GM12874 (cell line): Measurements from ENCODE around the gene THEMIS.

ENCODE experiments used
- TF ChIP-seq, protein P1 (sequence below): IDR thresholded peaks from 2 replicates; pipeline ENCODE4 v1.5.1; 2011; ENCODE audit warnings: low read depth, mild to moderate bottlenecking, control low read depth, low read length, moderate library complexity; ENCODE audit not compliant: insufficient read depth

THEMIS gene

DNA sequence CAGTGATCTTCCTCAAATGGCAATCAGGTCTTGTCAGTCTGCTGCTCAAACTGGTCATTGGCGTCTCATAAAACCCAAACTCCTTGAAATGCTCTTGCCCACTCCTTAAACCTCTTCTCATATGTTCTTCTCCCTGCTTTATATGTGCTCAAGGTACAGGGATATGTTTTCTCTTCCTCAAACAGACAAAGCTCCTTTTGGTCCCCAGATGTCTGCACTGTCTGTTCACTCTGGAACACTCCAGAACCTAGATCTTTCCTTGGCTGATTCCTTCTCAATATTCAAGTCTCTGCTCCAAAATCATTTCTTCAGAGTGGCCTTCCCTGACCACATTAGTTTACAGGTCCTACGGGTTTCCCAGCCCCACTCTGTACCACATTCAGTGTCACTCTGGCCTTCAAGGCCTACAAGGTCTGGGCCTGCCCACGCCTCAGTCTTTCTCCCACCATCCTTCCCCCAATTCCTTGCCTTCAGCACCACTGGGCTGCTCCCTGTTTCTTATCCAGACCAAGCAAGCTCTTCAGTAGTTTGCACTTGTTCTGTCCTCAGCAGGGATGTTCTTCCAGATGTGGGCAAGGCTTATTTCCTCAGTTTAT lies 9.0 kb downstream of the THEMIS start:
- TF ChIP-seq, protein P1, sequence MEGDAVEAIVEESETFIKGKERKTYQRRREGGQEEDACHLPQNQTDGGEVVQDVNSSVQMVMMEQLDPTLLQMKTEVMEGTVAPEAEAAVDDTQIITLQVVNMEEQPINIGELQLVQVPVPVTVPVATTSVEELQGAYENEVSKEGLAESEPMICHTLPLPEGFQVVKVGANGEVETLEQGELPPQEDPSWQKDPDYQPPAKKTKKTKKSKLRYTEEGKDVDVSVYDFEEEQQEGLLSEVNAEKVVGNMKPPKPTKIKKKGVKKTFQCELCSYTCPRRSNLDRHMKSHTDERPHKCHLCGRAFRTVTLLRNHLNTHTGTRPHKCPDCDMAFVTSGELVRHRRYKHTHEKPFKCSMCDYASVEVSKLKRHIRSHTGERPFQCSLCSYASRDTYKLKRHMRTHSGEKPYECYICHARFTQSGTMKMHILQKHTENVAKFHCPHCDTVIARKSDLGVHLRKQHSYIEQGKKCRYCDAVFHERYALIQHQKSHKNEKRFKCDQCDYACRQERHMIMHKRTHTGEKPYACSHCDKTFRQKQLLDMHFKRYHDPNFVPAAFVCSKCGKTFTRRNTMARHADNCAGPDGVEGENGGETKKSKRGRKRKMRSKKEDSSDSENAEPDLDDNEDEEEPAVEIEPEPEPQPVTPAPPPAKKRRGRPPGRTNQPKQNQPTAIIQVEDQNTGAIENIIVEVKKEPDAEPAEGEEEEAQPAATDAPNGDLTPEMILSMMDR: no peak

DNA sequence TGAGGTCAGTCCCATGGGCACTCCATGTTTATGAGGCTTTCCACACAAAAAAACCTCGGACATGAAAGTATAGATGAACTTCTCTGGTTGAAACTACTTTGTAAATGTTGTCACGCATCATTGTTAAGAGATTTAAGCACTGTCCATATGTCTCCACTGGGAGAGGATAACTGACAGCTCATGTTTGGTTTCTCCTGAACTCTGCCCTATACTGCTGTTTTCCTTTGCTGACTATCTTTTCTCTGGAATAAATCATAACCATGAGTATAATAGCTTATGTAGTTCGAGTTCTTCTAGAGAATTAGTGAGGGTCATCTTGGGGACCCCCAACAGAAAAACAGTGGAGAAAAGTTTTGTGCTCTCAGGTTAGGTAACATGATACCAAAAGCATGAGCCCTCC lies 14.3 kb downstream of the THEMIS start:
- TF ChIP-seq, protein P1: no peak

DNA sequence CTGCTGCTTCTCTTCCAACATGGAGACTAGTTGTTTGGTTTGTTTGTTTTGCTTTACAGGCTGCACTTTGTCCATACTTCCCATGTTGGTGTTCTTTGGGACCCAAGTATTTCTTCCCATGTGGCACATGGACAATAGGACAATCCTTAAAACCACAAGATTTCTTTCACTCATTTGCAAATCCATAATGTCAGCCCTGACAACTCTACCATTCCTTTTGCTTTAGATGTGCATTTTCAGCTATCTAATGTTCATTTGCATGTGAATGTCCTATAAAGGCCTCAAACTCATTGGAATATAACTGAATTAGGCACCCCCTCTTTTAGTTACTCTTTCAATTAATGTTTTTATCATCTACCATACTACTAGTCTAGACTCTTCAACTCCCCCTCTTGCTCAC lies 16.7 kb downstream of the THEMIS start:
- TF ChIP-seq, protein P1: no peak

DNA sequence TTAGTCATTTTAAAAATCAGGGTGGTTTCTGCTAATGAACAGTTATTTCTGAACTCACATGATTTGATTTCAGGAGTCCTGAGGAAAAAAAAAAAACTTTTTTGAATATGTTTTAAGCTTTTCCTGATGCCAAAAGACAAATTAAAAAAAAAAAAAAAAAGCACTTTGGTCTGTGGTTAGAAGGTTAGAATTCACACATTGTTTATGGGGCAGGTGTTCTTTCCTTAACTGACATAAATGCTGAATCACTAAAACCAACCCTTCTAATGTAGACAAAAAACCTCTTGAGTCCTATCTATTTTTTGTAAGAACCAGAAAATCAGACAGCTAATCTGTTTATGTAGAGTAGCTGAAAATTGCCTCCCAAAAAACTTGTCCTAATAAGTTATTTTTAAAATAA lies 20.4 kb downstream of the THEMIS start:
- TF ChIP-seq, protein P1: no peak

DNA sequence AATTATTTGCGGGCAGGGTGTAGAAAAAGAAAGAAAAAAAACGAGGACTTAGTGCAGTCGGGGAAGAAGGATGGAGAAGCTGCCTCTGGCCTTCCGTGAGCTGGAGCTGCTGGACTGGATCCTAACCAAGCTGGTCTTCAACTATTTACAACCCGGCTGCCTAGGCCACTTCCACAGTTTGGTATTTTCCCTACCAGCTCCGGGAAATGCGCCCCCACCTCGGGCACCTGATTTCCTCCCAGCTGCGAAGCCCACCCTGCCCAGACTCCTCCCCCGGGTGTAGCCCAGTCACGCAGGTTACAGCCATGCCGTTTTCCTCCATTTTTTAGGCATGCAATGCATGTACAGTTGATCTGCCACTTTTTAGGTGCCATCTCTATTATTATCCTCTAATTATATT lies 21.2 kb downstream of the THEMIS start:
- TF ChIP-seq, protein P1: no peak

DNA sequence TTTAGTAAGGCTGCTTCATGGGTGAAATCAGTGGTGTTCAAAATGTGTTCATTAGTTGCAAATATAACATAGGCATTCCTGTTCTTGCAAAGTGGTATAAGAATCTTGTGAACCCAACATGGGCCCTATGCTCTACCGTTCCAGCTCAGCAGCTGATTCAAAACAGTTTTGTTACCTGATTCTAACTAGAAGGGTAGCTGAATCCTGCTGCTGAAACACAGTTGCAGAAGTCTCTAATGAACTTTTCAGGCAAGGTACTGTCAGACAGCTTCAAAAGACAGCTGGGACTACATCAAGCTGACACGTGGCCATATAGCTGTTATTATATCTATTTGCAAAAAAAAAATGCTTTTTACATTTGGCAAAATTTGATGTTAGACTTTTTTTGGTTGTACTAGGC lies 22.7 kb downstream of the THEMIS start:
- TF ChIP-seq, protein P1: no peak

DNA sequence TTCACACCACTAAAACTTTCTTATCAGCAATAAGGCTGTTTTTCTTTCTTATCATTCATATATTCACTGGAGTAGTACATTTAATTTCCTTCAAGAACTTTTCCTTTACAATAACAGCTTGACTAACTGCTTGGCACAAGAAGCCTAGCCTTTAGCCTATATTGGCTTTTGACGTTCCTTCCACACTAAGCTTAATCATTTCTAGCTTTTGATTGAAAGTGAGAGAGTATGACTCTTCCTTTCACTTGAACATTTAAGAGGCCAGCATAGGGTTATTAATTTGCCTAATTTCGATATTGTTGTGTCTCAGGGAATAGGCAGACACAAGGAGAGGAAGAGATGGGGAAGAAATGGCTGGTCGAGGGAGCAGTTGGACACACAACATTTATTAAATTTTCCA lies 23.6 kb downstream of the THEMIS start:
- TF ChIP-seq, protein P1: no peak
